Right lobe of liver (tissue), 6 donors: ENCODE data around the gene KDM4D. TPM values are rescaled to one million over a fixed set of nuclear protein-coding genes. Genes with fewer than 3 reads are reported as not detected.

Source experiments
- ATAC-seq, 4 donors: fragments of 200-7000 bp; cut with Tn5 transposase; one replicate each; pipeline ENCODE4 v1.9.1; 2020; ENCODE audit warnings: mild to moderate bottlenecking in 4 of 4, moderate library complexity in 4 of 4
- DNase-seq, 3 donors: peaks; one replicate each; pipeline ENCODE4 v3.0.0-alpha.2; 2020
- H3K27ac ChIP-seq, 3 donors: fragments of 200-600 bp; one replicate each; pipeline ENCODE4 v1.8.0; 2022
- H3K27me3 ChIP-seq, 2 donors: fragments of 200-600 bp; one replicate each; pipeline ENCODE4 v1.8.0; 2022
- H3K36me3 ChIP-seq, 4 donors: fragments of 200-600 bp; sonication (generic) in 1 of 4; one replicate each; pipeline versions ENCODE4 v1.5.1 to v1.8.0; 2017 to 2022; ENCODE audit warnings: control low read depth in 1 of 4
- H3K4me1 ChIP-seq, 4 donors: fragments of 200-600 bp; sonication (generic) in 1 of 4; one replicate each; pipeline versions ENCODE4 v1.5.1 to v1.8.0; 2017 to 2022; ENCODE audit warnings: control low read depth in 1 of 4
- H3K4me3 ChIP-seq, 3 donors: fragments of 200-600 bp; one replicate each; pipeline ENCODE4 v1.8.0; 2022
- H3K9me3 ChIP-seq, 4 donors: fragments of 200-600 bp; sonication (generic) in 1 of 4; one replicate each; pipeline versions ENCODE4 v1.5.1 to v1.8.0; 2017 to 2022; ENCODE audit warnings: control low read depth in 1 of 4
- CTCF ChIP-seq, 4 donors: fragments of 200-600 bp in 3 of 4; fragments of 450-650 bp in 1 of 4; IDR thresholded peaks; one replicate each; pipeline versions ENCODE4 v1.5.1 to v1.8.0; 2016 to 2022; ENCODE audit warnings: antibody characterized with exemption in 4 of 4, mild to moderate bottlenecking in 2 of 4
- POLR2A ChIP-seq: fragments of 450-650 bp; IDR thresholded peaks from one replicate; pipeline ENCODE4 v1.6.1; 2017; ENCODE audit warnings: antibody characterized with exemption, mild to moderate bottlenecking
- WGBS: methylation state at CpG from one replicate; pipeline ENCODE4 v1.1.6; 2018; ENCODE audit warnings: low coverage, low lambda C conversion rate; ENCODE audit not compliant: insufficient coverage; ENCODE audit errors: missing lambda C conversion rate; 5-methylcytosine and 5-hydroxymethylcytosine counted together
- intact Hi-C, 2 donors: fragments of 100-400 bp; cut with DNase I; formaldehyde crosslinking; loops; one replicate each; pipeline versions ENCODE4 v1.11.2 to v1.14.1; 2022
- total RNA-seq, 6 experiments: library from RNA; depleted of rRNA in 2 of 6; stranded (reverse); fragments of >200 nt in 2 of 6; fragmentation: NEBNext Ultra II Directional in 3 of 6; extraction: Animal tissue kit (Norgen Biotek cat#: 25700) in 3 of 6; gene quantifications; one replicate each; pipeline versions ENCODE4 v1.1.0 to v1.2.4, GENCODE V29; 2016 to 2023
- donor health status: DM: no; HTN: yes; CAD: no.
- donor health status: DM: no; HTN: no; CAD: no.
- donor health status: DM: no; HTN: no; CAD: no.
- donor health status: DM: no; HTN: yes; CAD: no.
- donor health status: DM: no; HTN: yes; CAD: no.

KDM4D gene
- total RNA-seq, 6 experiments from 2014 or later, result 0.07 to 0.80 (median 0.18) TPM

GRCh38 chr11:95042906-95043305 lies 69.4 kb downstream of the KDM4D start:
- no peak for ATAC-seq
- WGBS, result 60% methylated on average over 3 of the region's 3 CpGs
- Histone ChIP-seq H3K4me3 (no peak overlapping the region), H3K9me3 (no peaks in the 10 kb centered on the region), H3K36me3 (no peaks in the 10 kb centered on the region), H3K4me1 (no peaks in the 10 kb centered on the region), H3K27me3 (no peaks in the 10 kb centered on the region), H3K27ac (no peak overlapping the region)
- no peak for TF ChIP-seq CTCF (IDR thresholded peaks at IDR 0.05)
- TF ChIP-seq POLR2A, result no peak
- no peak for DNase-seq
- intact Hi-C loops, result no loop called here

- Histone ChIP-seq H3K27me3 (no peaks in the 10 kb centered on the region), H3K4me3 (no peak overlapping the region), H3K27ac (no peak overlapping the region), H3K4me1 (no peaks in the 10 kb centered on the region), H3K9me3 (no peaks in the 10 kb centered on the region), H3K36me3 (no peaks in the 10 kb centered on the region)
- ATAC-seq (no peak), DNase-seq (no peak)
- TF ChIP-seq CTCF (IDR thresholded peaks at IDR 0.05) (no peak), POLR2A (no peak)
- intact Hi-C loops, result no loop called here
- WGBS, result 38% methylated on average over 4 of the region's 4 CpGs
These were observed 70.5 kb downstream of the KDM4D start for GRCh38 chr11:95044010-95044409.

GRCh38 chr11:95045812-95046211 lies 72.3 kb downstream of the KDM4D start:
- Histone ChIP-seq H3K4me3 (no peak overlapping the region), H3K27me3 (no peaks in the 10 kb centered on the region), H3K27ac (no peak overlapping the region), H3K4me1 (no peaks in the 10 kb centered on the region), H3K36me3 (no peaks in the 10 kb centered on the region), H3K9me3 (no peaks in the 10 kb centered on the region)
- no peak for TF ChIP-seq POLR2A
- TF ChIP-seq CTCF (IDR thresholded peaks at IDR 0.05), result no peak
- intact Hi-C loops, result no loop called here
- ATAC-seq (no peak), DNase-seq (no peak)

Other genes starting within 250 kb of the KDM4D start
- gene AMOTL1, start 205.4 kb upstream of the KDM4D start, total RNA-seq, result 10 to 100 TPM in 4 of 6 experiments, 1 to 10 TPM in 2; 7.4 to 43.8 (median 17.3) TPM
- gene CWC15, start 153 bp upstream of the KDM4D start, total RNA-seq, result 10 to 100 TPM; 23.5 to 31.0 (median 26.7) TPM
- gene KDM4E, start 51.5 kb downstream of the KDM4D start, total RNA-seq, result not detected
- not detected for gene KDM4F, start 75.7 kb downstream of the KDM4D start, total RNA-seq
- gene SRSF8, start 93.2 kb downstream of the KDM4D start, total RNA-seq, result 10 to 100 TPM; 12.5 to 25.1 (median 19.9) TPM
- 1 to 10 TPM; 3.8 to 8.0 (median 6.2) TPM for gene ENDOD1, start 116.1 kb downstream of the KDM4D start, total RNA-seq